HG02973 (cell line): ENCODE results near the gene TNIK.

Experiments used
- ATAC-seq: cut with Tn5 transposase; IDR thresholded peaks from one replicate; pipeline ENCODE4 v1.9.1; 2021; ENCODE audit warnings: moderate library complexity; ENCODE audit not compliant: unreplicated experiment

Gene TNIK

DNA sequence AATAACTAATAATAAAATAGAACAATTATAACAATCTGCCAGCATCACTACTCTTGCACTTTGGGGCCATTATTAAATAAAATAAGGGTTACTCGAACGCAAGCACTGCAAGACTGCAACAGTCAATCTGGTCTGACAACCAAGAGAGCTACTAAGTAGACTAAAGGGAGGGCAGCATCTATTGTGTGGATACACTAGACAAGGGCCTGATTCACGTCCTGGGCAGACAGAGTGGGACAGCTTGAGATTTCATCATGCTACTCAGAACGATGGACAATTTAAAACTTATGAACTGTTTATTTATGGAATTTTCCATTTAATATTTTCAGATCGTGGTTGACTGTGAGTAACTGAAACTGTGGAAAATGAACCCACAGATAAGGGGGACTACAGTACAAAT is 39.5 kb downstream of the TNIK start:
- ATAC-seq: no peak

DNA sequence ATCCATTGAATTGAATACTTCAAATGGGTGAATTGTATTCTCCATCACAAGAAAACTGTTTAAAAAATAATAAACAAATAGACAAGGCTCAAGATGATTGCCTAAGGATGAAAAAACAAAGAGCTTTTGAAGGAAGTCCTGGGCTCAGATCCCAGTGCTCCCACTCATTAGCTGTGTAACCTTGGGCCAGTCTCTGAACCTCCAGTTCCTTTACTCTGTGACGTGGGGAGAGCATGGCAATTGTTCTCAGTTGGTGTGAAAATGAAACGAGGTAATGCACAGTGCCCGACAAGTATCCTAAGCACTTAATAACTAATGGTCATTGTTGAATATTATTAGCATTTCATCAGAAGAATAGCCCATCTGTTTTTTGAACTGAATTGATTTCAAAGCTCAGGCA is 40.7 kb downstream of the TNIK start:
- no peak for ATAC-seq

DNA sequence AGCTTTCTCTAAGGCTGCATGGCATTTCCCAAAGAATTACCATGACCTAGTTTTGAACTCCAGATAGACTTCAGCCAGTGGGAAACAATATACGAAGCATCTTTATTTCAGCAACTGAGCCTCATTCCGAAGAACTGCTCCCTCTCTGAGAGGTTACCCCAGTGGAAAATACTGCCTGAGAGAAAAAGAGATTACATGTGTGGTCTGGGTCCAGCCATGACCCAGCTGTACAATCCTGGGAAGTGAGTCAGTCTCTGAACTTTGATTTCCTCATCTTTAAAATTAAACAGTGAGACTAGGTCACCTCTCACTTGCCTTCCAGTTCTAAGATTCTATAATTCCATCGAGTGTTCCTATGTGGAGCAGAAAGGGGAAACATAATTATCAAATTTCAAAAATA is 42.4 kb downstream of the TNIK start:
- ATAC-seq: no peak

DNA sequence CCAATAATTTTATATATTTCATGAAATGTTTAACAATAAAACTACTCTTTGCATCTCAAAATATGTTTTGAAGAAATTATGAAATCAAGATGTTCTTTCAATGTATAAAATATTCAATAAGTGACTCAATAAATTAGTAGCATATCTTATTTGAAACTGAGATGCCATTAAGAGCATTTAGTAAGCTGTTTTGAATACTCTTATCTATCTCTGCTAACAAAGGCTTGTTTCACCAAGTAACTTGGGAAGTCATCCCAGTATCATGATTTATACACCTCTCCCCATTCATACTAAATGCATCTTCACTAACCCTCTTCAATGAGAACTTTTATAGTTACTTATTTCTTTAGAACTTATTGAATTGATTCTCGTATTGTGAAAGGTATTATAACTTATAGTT is 43.1 kb downstream of the TNIK start:
- ATAC-seq: no peak

DNA sequence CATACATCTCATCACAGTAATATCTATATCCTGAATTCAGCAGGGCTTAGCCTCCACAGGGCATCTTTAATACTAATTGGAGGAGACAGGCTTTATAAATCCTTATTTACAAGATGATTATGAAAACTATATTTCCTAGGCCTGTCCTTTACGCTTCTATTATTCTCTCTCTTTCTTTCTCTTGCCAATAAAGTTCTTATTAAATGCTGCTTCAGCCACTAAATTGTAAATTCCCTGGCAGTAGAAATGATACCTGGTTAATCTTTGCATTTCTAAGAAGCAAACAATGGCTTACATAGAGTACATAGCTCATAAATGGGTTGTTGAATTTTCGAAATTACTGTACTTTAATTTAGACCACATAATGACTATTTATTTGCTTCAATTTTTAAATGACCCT is 43.5 kb downstream of the TNIK start:
- ATAC-seq: no peak

DNA sequence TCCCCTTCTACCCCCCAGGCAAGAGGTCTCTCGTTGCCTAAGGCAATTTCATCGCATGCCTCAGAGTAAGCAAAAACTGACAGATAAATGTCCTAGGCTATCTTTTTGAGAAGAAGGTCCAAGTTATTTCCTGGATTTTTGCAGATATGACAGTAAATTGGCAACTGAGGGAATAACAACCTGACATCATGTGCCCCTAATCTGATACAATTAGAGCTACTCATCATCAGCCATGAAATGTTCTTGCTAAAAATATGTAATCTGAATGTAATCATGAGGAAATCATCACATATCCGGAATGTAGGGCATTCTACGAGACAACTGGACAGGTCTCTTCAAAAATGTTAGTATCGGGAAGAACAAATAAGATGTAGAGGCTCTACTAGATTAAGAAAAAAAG is 44.1 kb downstream of the TNIK start:
- no peak for ATAC-seq

DNA sequence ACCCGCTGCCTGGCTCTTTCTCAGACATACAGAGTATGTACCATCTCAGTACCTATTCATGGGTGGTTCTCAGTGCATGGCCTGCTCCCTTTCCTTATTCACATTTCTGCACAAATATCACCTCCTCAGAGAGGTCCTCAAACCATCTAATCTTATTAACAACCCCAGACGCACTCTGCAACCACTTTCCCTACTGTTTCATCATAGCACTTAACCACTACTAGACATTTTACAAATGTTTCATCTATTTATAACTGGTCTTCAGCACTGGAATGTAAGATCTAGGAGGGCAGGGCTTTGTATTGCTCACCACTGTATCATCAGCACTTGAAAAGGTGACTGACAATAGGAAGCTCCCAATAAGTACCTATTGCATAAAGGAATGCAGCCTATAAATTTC is 45.1 kb downstream of the TNIK start:
- ATAC-seq: no peak

DNA sequence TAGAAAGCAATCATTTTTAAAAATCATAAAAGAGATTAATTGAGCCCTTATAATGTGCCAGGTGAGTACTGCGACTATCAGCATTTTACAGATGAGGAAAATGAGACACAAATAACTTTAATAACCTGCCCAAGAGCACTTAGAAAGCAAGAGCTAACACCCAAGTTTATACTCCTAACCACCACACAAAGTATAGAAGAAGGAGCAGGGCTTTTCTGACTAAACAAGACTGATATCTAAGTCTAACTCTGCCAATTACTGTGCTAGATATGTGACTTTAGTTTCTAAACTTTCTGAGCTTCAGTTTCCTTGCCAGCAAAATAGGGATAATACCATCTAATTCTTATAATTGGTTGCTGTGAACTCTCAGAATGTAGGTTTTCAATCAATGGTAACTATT is 47.7 kb downstream of the TNIK start:
- no peak for ATAC-seq

DNA sequence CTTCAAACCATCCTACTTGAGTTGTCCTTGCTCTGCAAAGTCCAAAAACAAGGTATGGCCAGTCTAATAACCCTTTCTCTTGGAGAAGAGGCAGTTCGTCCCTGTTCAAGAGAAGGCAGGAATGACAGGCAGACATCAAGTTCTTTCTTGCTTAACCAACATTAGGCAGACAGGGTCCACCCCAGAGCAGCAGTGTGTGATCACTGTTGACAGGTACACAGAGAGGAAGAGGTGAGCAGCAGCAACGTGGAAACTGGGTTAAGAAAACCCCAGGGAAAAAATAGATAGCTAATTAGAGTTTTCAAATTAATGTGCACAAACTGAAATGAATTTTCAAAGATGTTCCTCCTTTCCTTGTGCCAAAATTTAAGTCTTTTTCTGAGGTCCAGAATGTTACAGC is 48.2 kb downstream of the TNIK start:
- ATAC-seq: no peak

DNA sequence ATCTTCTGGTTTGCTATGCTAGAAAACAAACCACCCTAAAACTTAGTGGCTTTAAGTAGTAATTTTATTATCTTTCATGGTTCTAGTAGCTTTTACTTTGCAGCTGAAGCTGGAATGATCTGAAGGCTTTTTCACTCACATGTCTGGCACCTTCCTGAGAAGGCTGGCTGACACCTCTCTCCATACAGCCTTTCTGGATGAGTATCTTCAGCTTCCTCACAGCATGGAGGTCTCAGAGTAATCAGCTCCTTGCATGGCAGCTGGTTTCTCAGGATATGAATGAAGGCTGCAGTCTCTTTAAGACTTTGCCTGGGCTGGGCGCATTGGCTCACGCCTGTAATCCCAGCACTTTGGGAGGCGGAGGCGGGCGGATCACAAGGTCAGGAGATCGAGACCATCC is 50.0 kb downstream of the TNIK start:
- ATAC-seq: no peak

DNA sequence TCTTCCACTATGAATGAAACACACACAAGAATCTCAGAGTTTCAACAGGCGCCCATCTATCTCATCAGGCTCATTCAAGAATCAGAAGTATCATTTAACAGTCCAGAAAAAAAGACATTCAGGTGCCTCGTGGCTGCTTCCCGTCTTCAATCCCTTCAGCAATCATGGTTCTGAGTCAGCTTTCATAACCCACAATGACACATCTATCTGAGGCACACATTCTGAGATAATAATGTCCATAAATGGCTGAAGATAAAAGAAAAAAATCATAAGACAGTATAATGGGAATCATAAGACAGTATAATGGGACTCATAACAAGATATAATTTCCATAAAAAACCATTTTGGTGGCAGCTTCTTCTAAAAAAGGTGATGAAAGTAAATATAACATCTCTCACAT is 52.4 kb downstream of the TNIK start:
- no peak for ATAC-seq

DNA sequence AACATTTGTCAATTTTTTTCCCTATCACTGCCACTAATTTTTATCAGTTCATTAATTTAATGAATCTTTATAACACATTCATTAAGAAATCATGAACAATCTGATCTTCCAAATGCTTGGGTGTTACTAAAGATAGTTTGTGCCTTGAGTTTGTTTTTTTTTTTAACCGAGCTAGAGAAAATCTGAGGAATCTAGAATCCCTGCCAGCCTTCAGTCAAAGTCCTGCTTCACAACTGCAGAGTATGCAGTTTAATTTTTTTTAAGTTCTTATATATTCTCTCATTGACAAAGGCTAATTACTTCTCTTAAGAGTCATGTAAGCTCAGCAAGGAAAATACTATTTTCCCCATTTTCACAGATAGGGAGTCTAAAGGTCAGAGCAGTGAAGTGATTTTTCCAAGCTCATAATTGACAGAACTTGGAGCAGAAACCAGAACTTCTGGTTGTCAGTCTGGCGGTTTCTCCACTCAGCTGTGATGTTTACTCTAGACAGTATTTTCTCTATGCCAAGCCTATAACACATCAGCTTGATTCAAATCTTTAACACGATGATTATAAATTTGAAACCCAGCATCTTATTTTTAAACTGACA is 55.7 kb downstream of the TNIK start:
- ATAC-seq: no peak

DNA sequence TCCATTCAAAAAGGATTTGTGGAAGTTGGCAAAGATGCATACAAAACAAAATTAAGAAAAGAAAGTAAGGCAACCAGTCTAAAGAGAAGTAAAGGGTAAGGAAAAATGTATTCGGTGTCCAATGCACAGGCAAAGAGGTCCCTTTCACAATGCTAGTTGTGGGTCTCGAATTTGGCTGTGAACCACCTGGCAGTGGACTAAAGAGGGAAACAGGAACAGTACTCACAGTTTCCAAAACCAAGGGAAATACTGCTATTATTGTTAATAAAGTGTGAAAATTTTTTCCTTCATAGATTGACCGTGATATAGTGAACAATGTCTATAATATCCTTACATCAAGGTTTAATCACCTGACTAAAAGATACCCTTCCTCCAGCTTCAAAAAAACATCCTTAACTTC is 57.9 kb downstream of the TNIK start:
- no peak for ATAC-seq

DNA sequence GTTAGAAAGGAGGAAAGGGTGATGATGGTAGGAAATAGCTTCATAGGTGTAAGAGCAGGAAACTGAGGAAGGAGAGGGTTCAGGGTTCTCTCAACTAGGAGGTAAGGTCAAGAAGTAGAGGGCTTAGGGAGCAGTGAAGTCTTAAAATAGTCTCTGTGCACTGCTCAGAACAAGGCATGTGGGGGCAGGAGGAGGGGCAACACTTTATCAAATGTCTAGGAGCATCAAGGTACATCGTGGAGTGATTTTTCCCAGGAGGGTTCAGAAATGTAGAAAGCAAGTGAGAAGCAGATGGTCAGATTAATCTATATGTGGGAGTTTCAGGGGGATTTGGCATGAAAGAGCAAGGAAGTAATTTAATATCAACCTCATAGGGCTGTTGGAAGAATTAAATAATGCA is 58.8 kb downstream of the TNIK start:
- no peak for ATAC-seq

DNA sequence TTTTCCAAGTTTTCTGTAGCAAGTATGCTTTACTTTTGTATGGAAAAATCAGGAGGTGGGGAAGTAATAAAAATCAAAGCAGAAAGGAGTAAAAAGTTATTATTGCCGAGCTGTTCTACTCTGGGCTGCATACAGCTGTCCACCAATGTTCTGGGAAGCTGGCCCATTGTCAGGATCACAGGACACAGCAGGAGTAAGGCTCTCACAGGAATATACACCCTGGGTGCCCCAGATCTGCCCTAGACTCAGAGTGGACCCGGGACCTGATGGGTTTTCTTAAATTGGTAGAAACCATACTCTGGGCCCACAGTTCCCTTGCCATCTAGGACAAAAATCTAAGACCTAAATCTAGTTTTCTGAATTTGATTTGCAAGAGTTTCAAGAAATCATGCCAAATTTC is 60.4 kb downstream of the TNIK start:
- no peak for ATAC-seq

DNA sequence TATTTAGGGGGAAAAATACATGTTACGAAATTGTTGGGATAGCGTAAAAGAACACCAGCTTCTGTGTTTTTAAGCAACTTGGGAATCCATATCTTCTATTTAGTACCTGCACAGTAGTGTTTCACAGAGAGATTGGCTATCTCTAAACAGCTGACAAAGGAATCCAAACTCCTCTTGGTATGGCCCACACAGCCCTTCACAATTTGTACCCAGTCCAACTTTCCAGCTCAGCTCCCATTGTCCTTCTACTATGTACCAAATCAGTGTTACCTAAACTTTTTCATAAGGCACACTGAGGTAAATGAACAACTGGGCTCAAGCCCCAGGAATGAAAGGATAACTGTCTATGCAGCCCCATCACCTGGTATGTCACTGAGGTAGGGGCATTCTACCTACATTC is 61.9 kb downstream of the TNIK start:
- ATAC-seq: no peak

DNA sequence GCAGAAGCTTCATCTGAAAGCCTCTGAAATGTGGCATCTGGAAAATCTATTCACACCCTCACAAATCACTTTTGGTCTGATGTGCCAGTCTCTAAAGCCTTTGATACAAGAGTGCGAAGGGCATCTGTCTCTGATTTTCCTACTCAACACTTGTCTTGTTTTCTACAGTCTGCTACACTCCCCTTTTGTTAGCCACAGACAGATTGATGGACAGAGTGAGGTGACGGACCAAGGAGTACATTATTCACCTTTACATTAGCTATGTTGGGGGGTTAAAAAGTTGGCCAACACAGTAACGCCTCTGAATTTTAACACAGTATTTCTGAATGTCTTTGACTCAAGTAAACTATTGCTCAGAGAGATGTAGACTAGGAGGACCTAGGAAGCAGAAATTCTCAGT is 63.1 kb downstream of the TNIK start:
- no peak for ATAC-seq

DNA sequence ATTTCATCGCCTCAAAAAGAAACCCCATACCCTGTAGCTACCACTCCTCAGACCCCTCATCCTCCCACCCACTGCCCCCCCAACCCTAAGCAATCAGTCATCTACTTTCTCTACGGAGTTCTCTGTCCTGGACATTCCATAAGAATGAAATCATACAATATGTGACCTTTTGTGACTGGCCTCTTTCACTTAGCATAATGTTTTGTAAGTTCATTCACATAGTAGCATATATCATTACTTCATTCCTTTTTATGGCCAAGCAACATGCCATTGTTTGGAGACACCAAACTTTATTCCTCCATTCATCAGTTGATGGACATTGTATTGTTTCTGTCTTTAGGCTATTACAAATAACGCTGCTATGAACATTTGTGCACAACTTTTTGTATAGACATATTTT is 64.2 kb downstream of the TNIK start:
- ATAC-seq: no peak

DNA sequence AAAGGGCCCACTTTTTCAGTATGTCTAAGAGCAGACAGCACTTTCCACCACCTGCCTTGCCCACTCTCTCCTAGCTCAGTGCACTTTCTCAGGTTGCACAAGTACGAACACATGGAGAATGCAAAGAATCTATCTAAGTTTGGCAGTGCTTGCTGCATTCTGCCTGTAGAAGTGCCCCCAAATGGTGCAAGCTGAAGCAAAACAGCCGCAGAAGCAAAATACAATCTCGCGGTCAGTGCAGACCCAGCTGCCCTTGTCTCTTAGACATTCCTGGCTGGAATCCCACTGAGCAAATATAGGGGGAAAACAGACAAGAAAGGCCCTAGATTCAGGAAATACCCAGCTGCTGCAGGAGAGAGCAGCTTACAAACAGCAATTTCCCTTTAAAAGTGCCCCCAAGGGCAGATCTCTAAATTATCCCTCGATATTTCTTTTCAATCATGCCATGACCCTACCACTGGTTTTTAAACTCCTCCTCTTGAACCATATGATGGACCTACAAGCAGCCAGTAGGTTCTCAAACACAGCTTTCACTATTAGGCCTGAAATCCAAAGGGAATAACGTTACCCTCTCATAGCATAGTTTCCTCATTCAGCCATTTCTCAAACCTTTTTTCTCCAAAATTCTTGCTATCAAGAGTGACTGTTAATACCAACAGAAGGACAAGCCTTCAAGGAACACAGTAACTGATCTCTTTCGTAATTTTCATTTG is 67.0 kb downstream of the TNIK start:
- no peak for ATAC-seq

DNA sequence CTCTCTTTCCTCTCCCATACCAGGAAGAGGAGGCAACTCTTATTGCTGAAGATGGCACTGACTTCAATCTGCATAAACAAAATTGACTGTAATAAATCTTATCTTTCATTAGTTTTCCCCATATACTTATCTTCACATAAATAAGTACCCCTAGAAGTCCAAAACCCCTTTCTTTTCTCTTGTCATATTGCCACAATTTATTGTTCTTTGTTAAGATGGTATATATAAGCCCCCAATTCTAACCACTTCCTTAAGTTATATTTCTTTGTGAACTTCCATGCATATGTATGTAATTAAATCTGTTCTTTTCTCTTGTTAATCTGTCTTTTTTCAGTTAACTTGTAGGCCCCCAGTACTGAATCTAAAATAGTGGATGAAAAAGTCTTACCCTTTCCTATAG is 68.8 kb downstream of the TNIK start:
- ATAC-seq: no peak

DNA sequence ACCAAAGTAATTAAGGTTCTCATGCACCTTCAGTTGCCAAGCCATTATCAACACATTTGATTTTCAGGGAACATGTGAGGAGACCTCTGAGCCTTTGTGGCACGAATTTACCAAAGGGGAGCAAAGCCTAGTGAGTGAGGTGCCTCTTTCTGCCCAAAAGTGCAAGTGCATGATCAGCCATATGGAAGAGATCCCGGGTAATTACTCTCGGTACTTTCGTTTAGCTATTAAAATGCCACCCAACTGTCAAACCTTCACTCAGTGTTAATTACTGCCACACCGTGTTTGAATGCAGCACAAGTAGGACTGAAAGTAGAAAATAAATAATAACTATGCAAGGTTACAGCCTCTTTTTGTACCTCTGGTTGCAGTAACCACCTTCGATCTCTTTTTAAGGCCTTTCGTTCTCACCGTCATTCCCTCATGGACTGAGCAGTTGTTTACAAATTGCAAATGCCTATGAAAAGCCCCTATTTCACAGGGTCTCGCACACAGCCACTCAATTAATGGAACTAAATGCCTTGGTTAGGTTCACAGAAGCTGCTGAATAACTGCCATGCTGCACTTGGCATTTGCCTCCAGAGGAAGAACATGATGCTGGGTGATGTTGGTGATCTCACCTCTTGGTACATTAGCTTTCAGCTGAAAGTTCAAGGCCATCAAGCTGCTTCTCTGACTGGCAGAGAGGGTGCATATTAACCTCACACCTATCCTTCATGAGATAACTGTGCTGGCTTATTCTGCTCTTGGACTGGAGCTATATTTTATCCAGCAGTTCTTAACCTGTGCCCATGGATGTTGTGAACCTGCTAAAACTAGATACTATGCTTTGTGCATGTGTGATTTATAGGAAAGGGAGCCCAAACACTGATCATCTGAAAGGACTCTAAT is 69.9 kb downstream of the TNIK start:
- ATAC-seq: no peak

DNA sequence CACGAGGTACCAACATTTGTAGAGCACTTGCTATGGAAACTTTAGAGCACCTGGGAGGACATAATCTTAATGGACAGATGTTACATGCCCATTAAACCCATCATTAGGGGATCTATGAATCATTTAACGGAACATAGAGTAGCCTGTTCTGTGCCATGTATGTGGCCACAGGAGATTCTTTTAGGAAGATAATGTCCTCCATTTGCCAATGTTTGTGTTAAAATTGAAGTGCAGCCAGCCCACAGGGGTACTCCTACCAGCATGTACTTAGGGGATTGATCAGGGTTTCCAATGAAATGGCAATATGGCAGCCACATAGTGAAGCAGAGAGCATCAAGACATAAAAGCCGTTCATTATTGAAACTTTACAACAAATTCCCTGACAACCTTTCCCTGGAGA is 70.7 kb downstream of the TNIK start:
- ATAC-seq: no peak
